Sigmoid colon (tissue), 7 donors: ENCODE data around the gene OLFM2. TPM values are rescaled to one million over a fixed set of nuclear protein-coding genes. Genes with fewer than 3 reads are reported as not detected.
"Not testable (repeated sequence)": the region's sequence is repeated elsewhere in the genome, so short reads cannot be mapped to it uniquely, and the experiment has no call there.

Source experiments
- DNase-seq: peaks from one replicate; pipeline ENCODE4 v3.0.0-alpha.2; 2019
- H3K27ac ChIP-seq, 4 donors: fragments of 200-600 bp; sonication (generic); one replicate each; pipeline ENCODE4 v1.5.1; 2016 to 2019; ENCODE audit warnings: mild to moderate bottlenecking in 1 of 4
- H3K27me3 ChIP-seq, 3 donors: fragments of 200-600 bp; sonication (generic); one replicate each; pipeline ENCODE4 v1.5.1; 2019; ENCODE audit warnings: mild to moderate bottlenecking in 1 of 3
- H3K36me3 ChIP-seq, 4 donors: fragments of 200-600 bp; sonication (generic); one replicate each; pipeline ENCODE4 v1.5.1; 2016 to 2019
- H3K4me1 ChIP-seq, 4 donors: fragments of 200-600 bp; sonication (generic); one replicate each; pipeline ENCODE4 v1.5.1; 2017 to 2019
- H3K4me3 ChIP-seq, 4 donors: fragments of 200-600 bp; sonication (generic); one replicate each; pipeline ENCODE4 v1.5.1; 2017 to 2019; ENCODE audit warnings: mild to moderate bottlenecking in 2 of 4, moderate library complexity in 1 of 4
- H3K9me3 ChIP-seq, 4 donors: fragments of 200-600 bp in 3 of 4; sonication (generic) in 3 of 4; one replicate each; pipeline versions ENCODE4 v1.5.1 to v1.6.1; 2013 to 2019
- EP300 ChIP-seq, 4 donors: sonication (generic); formaldehyde crosslinking; IDR thresholded peaks; one replicate each; pipeline ENCODE4 v1.6.1; 2017; ENCODE audit warnings: antibody characterized with exemption in 4 of 4
- POLR2A ChIP-seq, 2 donors: fragments of 450-650 bp; IDR thresholded peaks; one replicate each; pipeline ENCODE4 v1.6.1; 2016; ENCODE audit warnings: antibody characterized with exemption in 2 of 2, mild to moderate bottlenecking in 2 of 2, moderate library complexity in 2 of 2
- POLR2AphosphoS5 ChIP-seq, 4 donors: sonication (generic); formaldehyde crosslinking; IDR thresholded peaks; one replicate each; pipeline ENCODE4 v1.6.1; 2017; ENCODE audit warnings: antibody characterized with exemption in 4 of 4
- WGBS, 2 donors: extraction: QIAGEN DNeasy Blood & Tissue Kit; methylation state at CpG; one replicate each; pipeline ENCODE4 v1.1.7; 2013; 5-methylcytosine and 5-hydroxymethylcytosine counted together
- intact Hi-C: fragments of 100-400 bp; cut with DNase I; formaldehyde crosslinking; loops from one replicate; pipeline ENCODE4 v1.15.1; 2023
- polyA plus RNA-seq, 3 donors: library from polyadenylated mRNA; stranded (reverse); fragments of 200-250 nt; gene quantifications; one replicate each; pipeline ENCODE4 v1.2.3, GENCODE V29; 2013
- total RNA-seq, 4 donors: library from RNA; depleted of rRNA; stranded (reverse); fragments of >200 nt; gene quantifications; one replicate each; pipeline ENCODE4 v1.1.0, GENCODE V29; 2016
- TF ChIP-seq, protein P1 (sequence below), 4 experiments: fragments of 450-650 bp in 3 of 4; fragments of 200-600 bp in 1 of 4; IDR thresholded peaks; one replicate each; pipeline ENCODE4 v1.5.1; 2016 to 2019; ENCODE audit warnings: antibody characterized with exemption in 4 of 4, mild to moderate bottlenecking in 3 of 4, moderate library complexity in 2 of 4
- donor health status: healthy with polysubstance abuse.
- donor health status: Bipolar disorder and iron deficiency.
- donor health status: healthy.

The OLFM2 gene
- total and polyA plus RNA-seq, 7 donors = 0.60 to 19.4 (median 6.4) TPM; not detected in 1

DNA sequence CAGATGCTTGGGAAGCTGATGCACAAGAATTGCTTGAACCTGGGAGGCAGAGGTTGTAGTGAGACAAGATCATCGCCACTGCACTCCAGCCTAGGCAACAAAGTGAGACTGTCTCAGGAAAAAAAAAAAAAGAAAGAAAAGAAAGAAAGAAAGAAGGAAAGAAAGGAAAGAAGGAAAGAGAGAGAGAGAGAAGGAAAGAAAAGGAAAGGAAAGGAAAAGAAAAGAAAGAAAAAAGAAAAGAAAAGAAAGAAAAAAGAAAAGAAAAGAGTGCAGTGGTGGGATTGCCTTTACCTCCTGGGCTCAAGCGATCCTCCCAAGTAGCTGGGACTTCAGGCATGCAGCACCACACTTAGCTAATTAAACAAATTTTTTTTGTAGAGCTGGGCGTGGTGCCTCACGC is 12.9 kb downstream of the OLFM2 start:
- intact Hi-C loops = no loop called here
- DNase-seq = no peak
- Histone ChIP-seq H3K4me3 (no peak overlapping the region), H3K4me1 (no peaks in the 10 kb centered on the region), H3K36me3 (no peaks in the 10 kb centered on the region), H3K27ac (no peak overlapping the region), H3K9me3 (no peaks in the 10 kb centered on the region), H3K27me3 (peaks cover 0 to 28% (median 0%) of the 10 kb centered on the region in 3 donors)
- 66 to 88% methylated on average over 4 of the region's 4 CpGs for WGBS, 2 donors
- TF ChIP-seq POLR2AphosphoS5 (IDR thresholded peaks at IDR 0.05) (no peak), POLR2A (IDR thresholded peaks at IDR 0.05) (no peak), EP300 (IDR thresholded peaks at IDR 0.05) (no peak)
- TF ChIP-seq, protein P1, sequence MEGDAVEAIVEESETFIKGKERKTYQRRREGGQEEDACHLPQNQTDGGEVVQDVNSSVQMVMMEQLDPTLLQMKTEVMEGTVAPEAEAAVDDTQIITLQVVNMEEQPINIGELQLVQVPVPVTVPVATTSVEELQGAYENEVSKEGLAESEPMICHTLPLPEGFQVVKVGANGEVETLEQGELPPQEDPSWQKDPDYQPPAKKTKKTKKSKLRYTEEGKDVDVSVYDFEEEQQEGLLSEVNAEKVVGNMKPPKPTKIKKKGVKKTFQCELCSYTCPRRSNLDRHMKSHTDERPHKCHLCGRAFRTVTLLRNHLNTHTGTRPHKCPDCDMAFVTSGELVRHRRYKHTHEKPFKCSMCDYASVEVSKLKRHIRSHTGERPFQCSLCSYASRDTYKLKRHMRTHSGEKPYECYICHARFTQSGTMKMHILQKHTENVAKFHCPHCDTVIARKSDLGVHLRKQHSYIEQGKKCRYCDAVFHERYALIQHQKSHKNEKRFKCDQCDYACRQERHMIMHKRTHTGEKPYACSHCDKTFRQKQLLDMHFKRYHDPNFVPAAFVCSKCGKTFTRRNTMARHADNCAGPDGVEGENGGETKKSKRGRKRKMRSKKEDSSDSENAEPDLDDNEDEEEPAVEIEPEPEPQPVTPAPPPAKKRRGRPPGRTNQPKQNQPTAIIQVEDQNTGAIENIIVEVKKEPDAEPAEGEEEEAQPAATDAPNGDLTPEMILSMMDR (IDR thresholded peaks at IDR 0.05) = no peak

DNA sequence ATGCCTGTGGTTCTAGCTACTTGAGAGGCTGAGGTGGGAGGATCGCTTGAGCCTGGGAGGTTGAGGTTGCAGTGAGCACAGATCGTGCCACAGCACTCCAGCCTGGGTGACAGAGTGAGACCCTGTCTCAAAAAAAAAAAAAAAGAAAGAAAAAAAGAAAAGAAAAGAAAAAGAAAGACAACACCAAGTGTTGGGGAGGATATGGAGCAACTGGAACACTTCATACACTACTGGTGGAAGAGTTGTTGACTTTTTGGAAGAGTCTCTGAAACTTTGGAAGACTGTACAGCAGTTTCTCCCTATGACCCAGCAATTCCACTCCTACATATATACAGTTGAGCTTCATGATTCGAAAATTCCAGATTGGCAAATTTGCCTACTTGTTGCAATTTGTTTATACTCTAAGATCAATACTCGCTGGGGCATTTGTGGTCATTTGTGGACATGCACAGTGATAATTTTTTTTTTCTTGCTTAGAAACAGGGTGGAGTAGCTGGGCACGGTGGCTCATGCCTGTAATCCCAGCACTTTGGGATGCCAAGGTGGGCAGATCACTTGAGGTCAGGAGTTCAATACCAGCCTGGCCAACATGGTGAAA is 13.4 kb downstream of the OLFM2 start:
- 82 to 89% methylated on average over 5 of the region's 5 CpGs for WGBS, 2 donors
- DNase-seq, H3K36me3 ChIP-seq, intact Hi-C loops, H3K4me1 ChIP-seq, H3K4me3 ChIP-seq, H3K27ac ChIP-seq, H3K9me3 ChIP-seq: not testable (repeated sequence)
- H3K27me3 ChIP-seq = peaks cover 0 to 31% (median 0%) of the 10 kb centered on the region in 3 donors

DNA sequence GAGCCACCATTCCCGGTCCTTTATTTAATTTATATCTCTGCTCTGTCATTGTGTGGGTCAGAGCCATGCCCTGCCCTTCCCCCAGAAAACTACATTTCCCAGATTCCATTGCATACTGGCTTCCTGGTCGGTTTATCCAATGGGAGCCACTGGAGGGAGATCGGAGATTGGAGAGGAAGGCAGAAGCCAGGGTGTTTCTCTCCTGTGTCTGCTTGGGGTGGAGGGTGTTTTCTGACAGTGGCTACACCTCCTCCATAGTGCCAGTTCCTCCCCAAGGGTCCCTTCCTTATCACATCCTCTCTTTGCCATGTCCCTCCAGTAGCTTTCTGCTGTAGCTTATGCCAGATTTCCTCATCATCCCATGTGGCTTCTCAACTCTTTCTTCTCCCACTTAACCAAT is 19.0 kb downstream of the OLFM2 start:
- 7% methylated on average over 3 of the region's 3 CpGs for WGBS, 2 donors
- H3K4me1 ChIP-seq = peaks cover 0 to 22% (median 20%) of the 10 kb centered on the region in 4 donors
- DNase-seq = no peak
- no peak overlapping the region for H3K27ac ChIP-seq
- H3K9me3 ChIP-seq = no peaks in the 10 kb centered on the region
- TF ChIP-seq, protein P1 (IDR thresholded peaks at IDR 0.05) = no peak
- TF ChIP-seq POLR2A (IDR thresholded peaks at IDR 0.05) = no peak
- no peak for TF ChIP-seq POLR2AphosphoS5 (IDR thresholded peaks at IDR 0.05)
- no peak for TF ChIP-seq EP300 (IDR thresholded peaks at IDR 0.05)
- H3K27me3 ChIP-seq = peaks cover 6 to 66% (median 34%) of the 10 kb centered on the region in 3 donors
- intact Hi-C loops = no loop called here
- H3K36me3 ChIP-seq = no peaks in the 10 kb centered on the region
- H3K4me3 ChIP-seq = no peak overlapping the region

DNA sequence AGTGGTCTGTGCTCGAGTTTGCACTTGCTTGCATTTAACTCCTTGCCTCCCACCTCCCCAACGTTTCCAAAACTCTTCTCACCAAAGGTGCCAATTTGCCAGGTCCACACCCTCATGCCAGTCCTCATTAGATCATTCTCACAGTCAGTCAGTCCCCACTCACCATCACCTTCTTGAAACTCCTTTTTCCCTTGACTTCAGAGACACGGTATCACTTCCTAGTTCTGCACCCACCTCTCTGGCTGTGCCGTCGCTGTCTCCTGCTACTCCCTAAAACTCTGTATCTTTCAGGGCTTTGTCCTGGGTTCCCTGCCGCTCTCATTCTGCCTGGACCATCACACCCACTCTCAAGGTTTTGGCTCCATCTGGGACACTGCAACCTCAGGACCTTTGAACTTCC is 19.6 kb downstream of the OLFM2 start:
- 47 to 51% methylated on average over 6 of the region's 6 CpGs for WGBS, 2 donors
- TF ChIP-seq, protein P1 (IDR thresholded peaks at IDR 0.05) = no peak
- no peak for TF ChIP-seq POLR2AphosphoS5 (IDR thresholded peaks at IDR 0.05)
- no peak for TF ChIP-seq POLR2A (IDR thresholded peaks at IDR 0.05)
- TF ChIP-seq EP300 (IDR thresholded peaks at IDR 0.05) = no peak
- Histone ChIP-seq H3K27me3 (peaks cover 8 to 72% (median 40%) of the 10 kb centered on the region in 3 donors), H3K36me3 (no peaks in the 10 kb centered on the region), H3K4me3 (no peak overlapping the region), H3K27ac (no peak overlapping the region), H3K4me1 (peaks cover 0 to 22% (median 20%) of the 10 kb centered on the region in 4 donors), H3K9me3 (no peaks in the 10 kb centered on the region)
- DNase-seq = no peak
- intact Hi-C loops = no loop called here

DNA sequence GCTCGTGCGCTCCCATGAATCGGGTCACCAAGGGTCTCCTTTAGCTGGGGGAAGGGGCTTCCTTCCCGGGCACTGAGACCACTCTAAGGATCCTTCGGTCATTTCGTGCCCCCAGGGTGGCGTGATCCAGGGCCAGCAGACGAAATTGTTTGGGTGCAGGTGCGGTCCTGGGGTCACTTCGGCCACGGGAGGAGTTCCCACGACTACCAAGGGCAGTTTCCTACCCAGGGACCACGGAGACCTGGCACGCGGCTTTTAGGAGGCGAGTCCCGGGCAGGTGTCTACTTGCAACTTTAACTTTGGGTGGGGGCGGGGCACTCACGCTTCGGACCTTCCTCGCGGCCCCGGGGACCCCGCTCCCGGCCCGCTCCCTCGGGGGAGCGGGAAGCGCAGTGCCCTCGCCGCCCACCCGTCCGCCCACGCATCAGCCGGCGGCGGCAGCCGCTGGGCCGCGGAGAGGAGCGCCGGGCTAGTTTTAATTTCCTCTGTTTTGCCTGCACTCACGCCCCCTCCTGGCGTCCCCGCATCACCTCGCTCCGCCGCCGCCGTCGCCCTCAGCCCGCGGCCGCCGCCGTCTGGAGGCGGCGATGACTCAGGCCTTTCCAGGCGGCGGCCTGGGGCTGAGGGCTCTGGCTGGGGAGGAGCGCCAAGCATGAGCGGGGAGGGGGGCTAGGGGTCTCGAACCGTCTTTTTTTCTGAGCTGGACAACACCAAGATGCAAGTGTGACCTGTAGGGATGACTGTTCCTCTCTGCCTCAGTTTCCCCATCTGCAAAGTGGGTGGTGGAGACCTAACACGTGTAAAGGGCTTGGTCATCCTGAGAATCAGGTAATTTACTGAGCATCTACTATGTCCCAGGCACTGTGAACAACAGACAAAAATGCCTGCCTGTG is 21.8 kb downstream of the OLFM2 start:
- Histone ChIP-seq H3K36me3 (no peaks in the 10 kb centered on the region), H3K27me3 (peaks cover 10 to 64% (median 42%) of the 10 kb centered on the region in 3 donors), H3K27ac (peak overlapping the region in 1 of 4 donors; percentile 49), H3K4me3 (peak overlapping the region; percentile 20 to 58 (median 48)), H3K9me3 (no peaks in the 10 kb centered on the region), H3K4me1 (peaks cover 0 to 22% (median 20%) of the 10 kb centered on the region in 4 donors)
- WGBS, 2 donors = 1% methylated on average over 65 of the region's 65 CpGs
- intact Hi-C loops = no loop called here
- TF ChIP-seq POLR2AphosphoS5 (IDR thresholded peaks at IDR 0.05) (peak in 1 of 4 donors; percentile 10), EP300 (IDR thresholded peaks at IDR 0.05) (no peak)
- TF ChIP-seq, protein P1 (IDR thresholded peaks at IDR 0.05) = peak in 1 of 4 experiments; percentile 19
- DNase-seq = peak; percentile 71
